ENCODE measurements around the gene G6PD.
"Not testable (repeated sequence)": the region's sequence is repeated elsewhere in the genome, so short reads cannot be mapped to it uniquely, and the experiment has no call there.

G6PD gene

GRCh38 chrX:154542723-154543424 is 3.8 kb downstream of the G6PD start:
- DNase-seq = no peak

GRCh38 chrX:154541896-154542722 is 4.5 kb downstream of the G6PD start:
- peak in 1 of 2 donors; percentile 7 for DNase-seq

GRCh38 chrX:154541589-154541895 is 5.1 kb downstream of the G6PD start:
- no peak for DNase-seq

- DNase-seq = no peak
These were observed 5.6 kb downstream of the G6PD start for GRCh38 chrX:154540897-154541535.

- DNase-seq = not testable (repeated sequence)
These were observed 6.3 kb downstream of the G6PD start for GRCh38 chrX:154540365-154540764.

- peak in 1 of 2 donors; percentile 8 for DNase-seq
These were observed 7.6 kb downstream of the G6PD start for GRCh38 chrX:154539077-154539476.

GRCh38 chrX:154535892-154536291 is 10.8 kb downstream of the G6PD start:
- DNase-seq = no peak

GRCh38 chrX:154534526-154535322 is 11.9 kb downstream of the G6PD start:
- peak; percentile 66 to 74 for DNase-seq

- no peak for DNase-seq
These were observed 14.0 kb downstream of the G6PD start for GRCh38 chrX:154532690-154533089.

GRCh38 chrX:154531626-154532025 is 15.0 kb downstream of the G6PD start:
- DNase-seq = no peak

- no peak for DNase-seq
These were observed 16.4 kb downstream of the G6PD start for GRCh38 chrX:154530286-154530685.

GRCh38 chrX:154529206-154529612 is 17.4 kb downstream of the G6PD start:
- no peak for DNase-seq

GRCh38 chrX:154526901-154527675 is 19.6 kb downstream of the G6PD start:
- DNase-seq = peak; percentile 65 to 67

GRCh38 chrX:154525606-154526490 is 20.8 kb downstream of the G6PD start:
- no peak for DNase-seq

- DNase-seq = no peak
These were observed 27.3 kb downstream of the G6PD start for GRCh38 chrX:154519389-154519788.

- DNase-seq = peak in 1 of 2 donors; percentile 9
These were observed 29.4 kb downstream of the G6PD start for GRCh38 chrX:154517101-154517781.

- peak in 1 of 2 donors; percentile 33 for DNase-seq
These were observed 30.0 kb downstream of the G6PD start for GRCh38 chrX:154516656-154517100.

GRCh38 chrX:154515966-154516655 is 30.5 kb downstream of the G6PD start, which contains the start of gene FAM3A:
FAM3A (minus strand) TSS chrX:154516232; CDS start chrX:154515772, 460 bp downstream.
- peak; percentile 75 to 90 for DNase-seq
